Right kidney (tissue), 1 donor: ENCODE results near the gene RANBP3.
"Not testable (repeated sequence)": the region's sequence is repeated elsewhere in the genome, so short reads cannot be mapped to it uniquely, and the experiment has no call there.

Experiments
- DNase-seq: peaks from one replicate; pipeline ENCODE4 v3.0.0-alpha.2; 2016

Gene RANBP3

GRCh38 chr19:6010107-6010506 is 32.2 kb upstream of the RANBP3 start:
- DNase-seq: no peak

GRCh38 chr19:6007866-6008265 is 29.9 kb upstream of the RANBP3 start:
- DNase-seq: no peak

DNA sequence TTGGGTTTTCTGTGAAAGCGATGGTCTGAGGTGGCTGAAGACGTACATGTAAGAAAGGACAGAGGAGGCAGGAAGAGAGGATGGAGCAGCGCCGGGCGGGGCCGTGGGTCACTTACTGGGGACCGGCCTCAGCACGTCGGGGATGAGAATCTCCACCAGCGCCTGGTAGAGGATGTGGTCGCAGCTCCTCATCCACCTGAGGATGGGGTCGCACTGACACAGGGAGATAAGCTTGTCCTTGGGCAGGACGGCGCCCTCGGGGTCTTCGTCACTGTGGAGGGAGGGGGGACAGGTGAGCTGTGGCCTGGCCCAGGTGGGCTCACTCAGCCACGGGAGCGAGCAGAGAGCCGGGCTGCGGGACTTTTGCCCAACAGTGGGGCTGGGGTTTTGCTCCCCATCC is 29.0 kb upstream of the RANBP3 start:
- no peak for DNase-seq

DNA sequence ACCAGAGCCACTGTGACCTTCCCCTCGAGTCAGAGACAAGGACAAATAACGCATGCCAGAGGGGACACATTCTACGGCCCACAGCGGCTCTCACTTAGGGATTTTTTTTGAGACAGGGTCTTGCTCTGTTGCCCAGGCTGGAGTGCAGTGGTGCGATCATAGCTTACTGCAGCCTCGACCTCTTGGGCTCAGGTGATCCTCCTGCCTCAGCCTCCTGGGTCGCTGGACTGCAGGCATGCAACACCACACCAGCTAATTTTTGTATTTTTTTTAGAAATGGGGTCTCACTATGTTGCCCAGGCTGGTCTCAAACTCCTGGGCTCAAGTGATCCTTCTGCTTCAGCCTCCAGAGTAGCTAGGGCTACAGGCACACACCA is 28.1 kb upstream of the RANBP3 start:
- not testable (repeated sequence) for DNase-seq

- no peak for DNase-seq
Observed at GRCh38 chr19:6005321-6006069, 27.6 kb upstream of the RANBP3 start.

GRCh38 chr19:6003976-6004375 is 26.0 kb upstream of the RANBP3 start:
- no peak for DNase-seq

GRCh38 chr19:6002591-6002990 is 24.7 kb upstream of the RANBP3 start:
- DNase-seq: no peak

- DNase-seq: no peak
Observed at GRCh38 chr19:6000228-6000847, 22.4 kb upstream of the RANBP3 start.

DNA sequence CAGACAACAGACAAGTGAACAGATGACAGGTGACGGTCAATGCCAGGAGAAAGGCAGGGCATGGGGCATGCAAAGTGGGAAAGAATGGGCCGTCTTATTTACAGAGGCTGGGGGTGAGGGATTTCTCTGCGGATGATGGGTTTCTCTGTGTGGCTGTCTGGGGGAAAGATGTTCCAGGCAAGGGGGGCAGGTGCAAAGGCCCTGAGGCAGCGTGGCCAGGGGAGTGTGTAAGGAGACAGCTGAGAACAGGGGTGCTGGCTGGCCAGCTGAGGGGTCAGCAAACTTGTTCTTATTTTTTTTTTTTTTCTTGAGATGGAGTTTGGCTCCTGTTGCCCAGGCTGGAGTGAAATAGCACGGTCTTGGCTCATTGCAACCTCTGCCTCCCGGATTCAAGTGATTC is 21.8 kb upstream of the RANBP3 start:
- DNase-seq: no peak

- no peak for DNase-seq
Observed at GRCh38 chr19:5997371-5997770, 19.4 kb upstream of the RANBP3 start.

DNA sequence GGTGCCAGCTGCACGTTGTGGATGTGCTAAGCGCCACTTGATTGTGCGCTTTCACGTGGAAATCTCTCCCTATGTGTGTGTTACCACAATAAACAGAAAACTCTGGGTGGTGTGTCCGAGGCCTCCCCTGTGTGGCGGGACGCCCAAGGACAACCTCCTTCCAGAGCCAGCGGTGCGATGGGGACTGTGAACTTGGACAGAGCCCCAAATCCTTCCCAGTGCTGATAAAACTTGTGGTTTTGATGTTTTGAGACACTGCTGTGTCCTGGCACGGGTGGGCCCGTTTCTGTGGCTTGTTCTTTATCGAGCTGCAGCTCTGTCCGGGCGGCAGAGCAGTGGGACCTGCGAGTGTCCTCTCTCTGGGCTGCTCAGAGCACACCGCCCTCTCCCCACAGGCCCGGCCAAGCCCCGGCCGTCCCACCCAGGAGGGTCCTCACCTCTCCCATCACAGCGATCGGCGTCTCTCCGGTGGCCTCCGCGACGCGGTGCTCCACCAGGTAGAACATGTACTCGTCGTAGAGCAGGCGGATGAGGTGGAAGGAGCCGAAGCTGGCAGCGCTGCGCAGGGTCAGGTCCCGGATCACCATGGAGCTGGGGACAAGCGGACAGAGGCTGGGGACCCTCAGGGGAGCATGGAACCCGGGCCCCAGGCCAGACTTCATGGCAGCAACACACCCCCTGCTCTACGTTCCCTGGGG is 18.8 kb upstream of the RANBP3 start:
- no peak for DNase-seq

DNA sequence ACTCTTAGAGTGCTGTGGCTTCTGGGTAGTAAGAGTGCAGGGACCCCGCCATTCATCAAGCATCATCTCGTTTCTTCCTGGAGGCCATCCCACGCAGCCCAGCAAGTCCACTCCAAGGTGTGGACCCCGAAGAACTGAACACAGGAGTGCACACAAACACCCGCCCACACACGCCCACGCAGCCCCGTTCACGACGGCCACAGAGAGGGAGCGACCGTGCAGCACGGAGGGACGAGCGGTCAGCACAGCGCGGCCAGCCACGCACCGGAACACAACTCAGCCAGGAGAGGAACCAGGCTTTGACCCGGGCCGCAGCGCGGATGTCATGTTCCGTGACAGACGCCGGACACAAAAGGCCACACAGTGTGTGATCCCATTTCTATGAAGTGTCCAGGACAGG is 18.2 kb upstream of the RANBP3 start:
- DNase-seq: no peak

DNA sequence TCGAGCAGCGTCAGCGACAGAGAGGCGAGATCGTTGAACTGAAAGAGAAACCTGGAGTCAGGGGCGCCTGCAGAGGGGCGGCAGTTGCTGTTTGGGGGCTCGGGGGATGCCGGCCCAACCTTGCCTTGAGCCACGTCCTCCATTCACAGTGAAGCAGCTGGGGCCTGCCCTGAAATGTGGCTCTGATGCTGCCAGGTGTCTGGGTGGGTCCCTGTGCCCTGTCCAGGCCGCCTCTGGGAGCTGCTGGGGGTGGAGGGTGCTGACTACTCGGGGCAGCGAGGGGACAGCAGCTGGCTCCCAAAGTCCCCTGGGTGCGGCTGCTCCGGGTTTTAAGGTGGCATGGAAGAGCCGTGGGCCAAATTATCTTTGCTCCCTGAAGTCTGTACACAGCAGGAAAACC is 17.7 kb upstream of the RANBP3 start:
- no peak for DNase-seq

DNA sequence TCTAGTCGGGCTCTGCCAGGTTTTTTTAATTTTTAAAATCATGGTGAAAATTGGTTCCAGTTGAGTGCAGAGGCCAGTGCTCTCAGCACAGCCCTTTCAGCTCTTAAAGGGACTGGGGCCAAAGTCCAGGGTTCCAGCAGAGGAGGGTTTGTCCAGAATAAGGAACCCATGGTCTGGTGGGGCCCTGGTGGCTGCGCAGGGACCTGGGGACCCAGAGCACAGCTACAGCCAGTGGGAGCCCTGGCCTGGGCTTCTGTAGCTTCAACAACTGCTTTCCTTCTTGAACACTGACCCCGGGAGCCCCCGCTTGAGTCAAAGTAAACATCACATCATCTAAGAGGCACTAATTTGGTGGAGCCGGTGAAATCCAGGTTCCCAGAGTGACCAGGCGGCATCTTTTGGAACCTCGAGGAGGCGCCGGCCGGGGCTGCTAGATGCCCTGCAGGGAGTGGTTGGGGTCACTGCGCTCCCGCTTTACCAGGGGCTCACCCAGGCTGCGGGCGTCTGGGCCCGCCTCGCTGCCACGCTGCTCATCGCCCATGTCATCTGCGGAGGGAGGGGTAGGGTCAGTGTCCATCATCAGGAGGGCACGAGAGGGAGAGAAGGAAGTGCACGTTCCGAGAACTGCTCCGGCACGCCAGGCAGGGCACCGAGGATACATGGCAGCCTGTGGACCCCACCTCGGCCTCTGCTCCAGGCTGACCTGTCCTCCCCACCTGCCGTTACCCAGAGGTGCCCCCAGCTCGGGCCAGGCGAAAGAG is 16.6 kb upstream of the RANBP3 start:
- DNase-seq: no peak

GRCh38 chr19:5993648-5994358 is 15.9 kb upstream of the RANBP3 start:
- DNase-seq: peak; percentile 53

DNA sequence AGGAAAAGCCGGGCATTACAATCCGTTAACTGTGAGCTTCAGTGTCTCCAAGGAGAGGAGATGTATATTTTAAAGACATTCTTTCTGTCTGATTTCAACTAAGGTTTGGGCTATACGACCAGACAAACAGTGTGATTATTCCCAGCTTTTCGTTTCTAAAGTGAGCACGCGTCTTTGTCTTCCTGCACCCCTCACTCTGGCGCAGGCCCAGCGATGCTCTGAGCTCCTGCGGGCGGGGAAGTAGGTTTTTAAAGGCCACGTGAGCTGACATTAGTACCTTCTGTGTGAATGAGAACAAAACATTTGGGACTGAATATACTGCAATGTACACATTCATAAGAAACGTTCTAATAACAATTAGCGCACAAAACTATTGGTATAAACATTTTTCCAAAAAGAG is 15.3 kb upstream of the RANBP3 start:
- no peak for DNase-seq

DNA sequence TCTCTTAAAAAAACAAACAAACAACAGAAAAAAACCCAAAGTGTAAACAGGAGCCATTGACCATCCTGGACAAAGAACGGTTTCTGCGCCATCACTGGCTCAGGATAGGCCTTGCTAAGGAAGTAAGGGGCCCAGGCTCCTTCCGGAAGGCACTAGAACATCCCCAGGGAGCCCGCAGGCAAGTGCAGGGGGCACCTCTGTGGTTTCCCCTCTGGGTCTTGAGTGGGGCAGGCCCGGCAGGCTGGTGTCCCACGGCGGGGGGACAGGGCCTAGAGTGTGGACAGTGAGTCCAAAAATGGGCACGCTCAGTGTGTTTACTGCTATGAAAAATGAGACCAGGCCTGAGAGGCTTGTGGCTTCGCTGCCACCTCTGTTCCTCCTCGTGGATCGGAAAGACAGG is 14.8 kb upstream of the RANBP3 start:
- no peak for DNase-seq

GRCh38 chr19:5991244-5991838 is 13.4 kb upstream of the RANBP3 start:
- no peak for DNase-seq

- DNase-seq: no peak
Observed at GRCh38 chr19:5990289-5990797, 12.4 kb upstream of the RANBP3 start.

DNA sequence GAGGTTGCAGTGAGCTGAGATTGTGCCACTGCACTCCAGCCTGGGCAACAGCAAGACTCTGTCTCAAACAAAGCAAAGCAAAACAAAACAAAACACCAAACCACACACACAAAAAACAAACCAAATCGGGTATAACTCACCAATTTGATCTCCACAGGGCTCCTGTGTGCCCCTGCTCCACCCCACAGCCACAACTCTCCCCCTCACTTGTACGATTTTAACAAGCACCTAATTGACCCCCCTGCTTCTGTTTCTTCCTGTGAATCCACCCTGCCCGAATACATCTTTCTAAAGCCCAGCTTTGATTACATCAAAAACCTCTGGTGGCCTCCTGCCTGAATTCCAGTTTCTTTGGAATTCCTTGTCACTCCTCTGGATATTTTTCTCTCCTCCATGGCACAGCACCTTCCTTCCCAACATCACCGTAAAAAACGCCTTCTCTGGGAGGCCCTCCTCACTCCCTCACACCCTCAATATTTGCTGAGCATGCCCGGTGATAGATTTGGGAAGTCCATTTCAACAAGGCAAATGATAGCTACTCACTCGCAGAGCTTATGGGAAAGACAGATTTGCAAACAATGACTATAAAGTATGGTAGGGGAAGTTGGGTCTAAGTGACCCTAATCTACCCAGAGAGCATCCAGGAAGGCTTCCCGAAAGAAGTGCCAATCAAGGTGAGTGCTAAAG is 11.6 kb upstream of the RANBP3 start:
- no peak for DNase-seq
